ENCODE results near the gene MAN1C1.
"Not testable (repeated sequence)": the region's sequence is repeated elsewhere in the genome, so short reads cannot be mapped to it uniquely, and the experiment has no call there.

MAN1C1 gene

DNA sequence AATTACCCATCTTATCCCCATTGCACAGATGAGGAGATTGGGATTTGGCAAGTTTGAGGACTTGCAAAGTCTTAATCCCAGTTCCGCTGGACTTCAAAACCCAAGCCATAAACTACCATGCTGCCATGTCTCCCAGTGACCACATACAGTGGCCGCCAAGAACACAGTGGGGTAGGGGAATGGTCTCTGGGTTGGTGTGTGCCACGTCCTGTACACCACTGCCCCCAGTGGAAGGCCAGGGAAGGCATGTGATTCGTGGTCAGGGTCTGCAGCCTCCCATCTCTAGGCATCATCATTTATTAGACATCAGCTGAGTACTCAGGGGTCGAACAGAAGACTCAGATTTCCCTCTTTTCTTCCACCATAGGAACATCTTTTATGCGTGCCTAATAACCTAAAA is 76.0 kb downstream of the MAN1C1 start:
- DNase-seq (ENCODE audit: low read depth) = peak; percentile 24
- no peak overlapping the region for H3K4me3 ChIP-seq (ENCODE audit: low read depth, low read length)
- TF ChIP-seq CTCF (IDR thresholded peaks at IDR 0.05; ENCODE audit: insufficient read depth, low read depth, low read length, missing control alignments) = peak; percentile 63

DNA sequence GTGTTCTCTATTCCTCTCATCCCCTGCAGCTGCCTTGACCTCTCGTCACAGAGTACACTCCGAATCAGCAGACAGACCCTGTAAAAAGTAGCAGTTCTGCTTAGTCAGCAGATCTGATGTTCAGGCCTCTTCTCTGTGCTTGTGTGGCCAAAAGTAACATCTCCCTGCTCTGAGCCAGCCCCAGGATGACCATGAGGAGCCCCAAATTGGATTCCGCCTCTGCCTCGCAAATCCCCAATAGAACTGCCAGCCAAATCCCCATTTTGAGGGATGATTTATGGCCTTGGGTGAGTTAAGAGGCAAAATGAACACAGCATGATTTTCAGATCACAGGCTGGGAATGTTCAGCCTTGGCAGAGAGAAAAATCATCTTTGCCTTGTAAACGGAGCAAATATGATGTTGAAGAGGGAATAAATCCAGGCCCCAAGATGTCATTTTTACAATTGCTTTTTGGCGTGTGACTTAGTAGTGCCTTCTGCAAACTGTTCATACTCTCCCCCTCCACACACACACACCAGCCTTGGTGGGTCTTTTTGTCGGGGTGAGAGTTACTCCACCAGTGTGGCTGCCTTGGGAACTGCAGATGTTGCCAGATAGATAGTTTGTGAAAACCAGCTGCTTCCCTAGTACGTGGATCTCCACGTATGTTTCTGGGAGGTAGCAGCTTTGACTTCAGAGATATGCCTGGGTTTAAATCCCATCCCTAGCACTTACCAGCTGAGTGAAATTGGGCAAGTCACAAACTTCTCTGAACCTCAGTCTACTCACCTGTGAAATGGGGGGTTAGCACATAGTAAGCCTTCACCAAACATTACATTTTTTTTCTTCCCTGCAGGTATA is 77.8 kb downstream of the MAN1C1 start:
- no peak for TF ChIP-seq CTCF (IDR thresholded peaks at IDR 0.05; ENCODE audit: insufficient read depth, low read depth, low read length, missing control alignments)
- DNase-seq (ENCODE audit: low read depth) = no peak
- H3K4me3 ChIP-seq (ENCODE audit: low read depth, low read length) = no peak overlapping the region

- no peak overlapping the region for H3K4me3 ChIP-seq (ENCODE audit: low read depth, low read length)
- TF ChIP-seq CTCF (IDR thresholded peaks at IDR 0.05; ENCODE audit: insufficient read depth, low read depth, low read length, missing control alignments) = no peak
- DNase-seq (ENCODE audit: low read depth) = no peak
Measured at GRCh38 chr1:25695090-25695770, 78.6 kb downstream of the MAN1C1 start.

DNA sequence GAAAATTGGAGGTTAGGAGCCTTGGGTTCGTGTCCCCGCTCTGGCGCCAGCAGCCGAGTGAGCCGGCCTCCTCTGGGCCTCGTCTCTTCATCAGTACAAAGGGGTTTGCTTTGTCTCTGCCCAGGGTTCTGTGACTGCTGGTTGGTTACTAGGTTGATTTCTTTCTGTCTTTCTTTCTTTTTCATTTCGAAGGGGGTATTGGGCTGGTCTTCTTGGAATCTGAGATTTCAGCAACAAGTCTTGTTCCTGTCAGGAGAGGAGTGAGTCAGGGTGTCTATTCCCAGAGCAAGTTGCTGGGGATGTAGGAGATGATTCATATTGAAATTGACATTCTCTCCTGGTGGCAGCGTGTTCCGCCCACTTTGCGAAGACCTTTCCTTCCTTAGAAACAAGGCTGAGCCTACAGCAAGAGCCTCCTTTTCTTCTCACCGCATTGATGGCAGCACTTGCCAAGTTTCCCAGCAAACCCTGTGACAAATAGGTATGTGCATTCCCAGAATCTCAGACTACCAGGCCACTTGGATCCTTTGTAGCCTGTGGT is 79.2 kb downstream of the MAN1C1 start:
- H3K4me3 ChIP-seq (ENCODE audit: low read depth, low read length) = no peak overlapping the region
- no peak for DNase-seq (ENCODE audit: low read depth)
- no peak for TF ChIP-seq CTCF (IDR thresholded peaks at IDR 0.05; ENCODE audit: insufficient read depth, low read depth, low read length, missing control alignments)

DNA sequence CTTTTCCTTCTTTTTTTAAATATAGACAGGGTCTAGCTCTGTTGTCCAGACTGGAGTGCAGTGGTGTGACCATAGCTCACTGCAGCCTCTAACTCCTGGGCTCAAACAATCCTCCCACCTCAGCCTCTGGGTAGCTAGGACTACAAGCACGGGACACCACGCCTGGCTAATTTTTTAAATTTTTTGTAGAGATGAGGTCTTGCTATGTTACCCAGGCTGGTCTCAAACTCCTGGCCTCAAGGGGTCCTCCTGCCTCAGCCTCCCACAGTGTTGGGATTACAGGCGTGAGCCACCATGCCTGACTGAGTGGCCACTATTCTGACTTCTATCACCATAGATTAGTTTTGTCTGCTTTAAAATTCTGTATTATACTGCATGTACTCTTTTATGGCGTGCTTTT is 80.1 kb downstream of the MAN1C1 start:
- DNase-seq (ENCODE audit: low read depth); H3K4me3 ChIP-seq (ENCODE audit: low read depth, low read length): not testable (repeated sequence)

GRCh38 chr1:25697435-25698217 is 81.0 kb downstream of the MAN1C1 start:
- H3K4me3 ChIP-seq (ENCODE audit: low read depth, low read length) = no peak overlapping the region
- no peak for DNase-seq (ENCODE audit: low read depth)
- TF ChIP-seq CTCF (IDR thresholded peaks at IDR 0.05; ENCODE audit: insufficient read depth, low read depth, low read length, missing control alignments) = no peak

- H3K4me3 ChIP-seq (ENCODE audit: low read depth, low read length) = no peak overlapping the region
- no peak for DNase-seq (ENCODE audit: low read depth)
- TF ChIP-seq CTCF (IDR thresholded peaks at IDR 0.05; ENCODE audit: insufficient read depth, low read depth, low read length, missing control alignments) = no peak
Measured at GRCh38 chr1:25698252-25698651, 81.7 kb downstream of the MAN1C1 start.

GRCh38 chr1:25699059-25699458 is 82.5 kb downstream of the MAN1C1 start:
- not testable (repeated sequence) for H3K4me3 ChIP-seq (ENCODE audit: low read depth, low read length); DNase-seq (ENCODE audit: low read depth)

All from GM12865 (cell line).